CD4-positive, alpha-beta T cell (primary cell): Measurements from ENCODE around the gene TEX48. TPM values are rescaled to one million over a fixed set of nuclear protein-coding genes. Genes with fewer than 3 reads are reported as not detected.

Experiments
- ATAC-seq: fragments of 200-7000 bp; cut with Tn5 transposase; one replicate; pipeline ENCODE4 v1.10.0; 2022; ENCODE audit warnings: mild to moderate bottlenecking; ENCODE audit not compliant: poor library complexity
- CTCF ChIA-PET: fragments of 350-600 bp; sonication (Branson Sonifier 250); formaldehyde crosslinking; loops from one replicate; lab custom pipeline; 2021; ENCODE audit warnings: antibody characterized with exemption, inconsistent platforms; lab: Charles Lee
- POLR2A ChIA-PET: fragments of 350-600 bp; sonication (Branson Sonifier 250); formaldehyde crosslinking; loops from one replicate; lab custom pipeline; 2021; ENCODE audit warnings: antibody characterized with exemption, inconsistent platforms; lab: Charles Lee
- DNase-seq, 14 experiments: peaks; one replicate each; pipeline ENCODE4 v3.0.0-alpha.2; 2013 to 2020; ENCODE audit warnings: mixed read lengths in 2 of 14
- H3K27ac ChIP-seq, 2 donors: one replicate each; pipeline versions ENCODE4 v1.5.1 to v1.7.0; 2013; ENCODE audit warnings: low read length in 2 of 2, low read depth in 1 of 2, mild to moderate bottlenecking in 1 of 2
- H3K27me3 ChIP-seq, 2 experiments: 1 replicate in 1 of 2; 2 replicates in 1 of 2; pipeline versions ENCODE4 v1.6.1 to v1.7.0; 2013; ENCODE audit warnings: low read length in 2 of 2, control low read depth in 1 of 2, mild to moderate bottlenecking in 1 of 2, moderate library complexity in 1 of 2; ENCODE audit not compliant: insufficient read depth in 2 of 2, control insufficient read depth in 1 of 2
- H3K36me3 ChIP-seq: one replicate; pipeline ENCODE4 v1.6.1; 2013; ENCODE audit warnings: low read length, control low read depth; ENCODE audit not compliant: insufficient read depth
- H3K4me1 ChIP-seq: one replicate; pipeline ENCODE4 v1.6.1; 2013; ENCODE audit warnings: low read length, control low read depth; ENCODE audit not compliant: insufficient read depth
- H3K4me3 ChIP-seq: one replicate; pipeline ENCODE4 v1.5.1; 2013; ENCODE audit warnings: mild to moderate bottlenecking, low read length, moderate library complexity
- H3K9me3 ChIP-seq, 2 experiments: 1 replicate in 1 of 2; 2 replicates in 1 of 2; pipeline versions ENCODE4 v1.6.1 to v1.7.0; 2013; ENCODE audit warnings: low read length in 2 of 2, mild to moderate bottlenecking in 2 of 2, control low read depth in 1 of 2, moderate library complexity in 1 of 2; ENCODE audit not compliant: control insufficient read depth in 1 of 2, insufficient read depth in 1 of 2
- H3K27ac Mint-ChIP-seq: one replicate; pipeline ENCODE4 v1.8.0; 2020; ENCODE audit warnings: mixed read lengths
- H3K27me3 Mint-ChIP-seq: one replicate; pipeline ENCODE4 v1.8.0; 2021; ENCODE audit warnings: mixed read lengths
- H3K36me3 Mint-ChIP-seq: one replicate; pipeline ENCODE4 v1.8.0; 2021; ENCODE audit warnings: low read depth, mixed read lengths
- H3K4me1 Mint-ChIP-seq: one replicate; pipeline ENCODE4 v1.8.0; 2021; ENCODE audit warnings: low read depth, mixed read lengths
- H3K4me3 Mint-ChIP-seq: one replicate; pipeline ENCODE4 v1.8.0; 2020; ENCODE audit warnings: mild to moderate bottlenecking, mixed read lengths
- H3K9me3 Mint-ChIP-seq: one replicate; pipeline ENCODE4 v1.8.0; 2020; ENCODE audit warnings: mixed read lengths
- intact Hi-C, 2 experiments: fragments of 100-400 bp; cut with DNase I in 1 of 2; cut with micrococcal nuclease in 1 of 2; formaldehyde crosslinking; loops; one replicate each; pipeline versions ENCODE4 v1.15.1 to v1.9.0; 2023 to 2025; cut with DNase I, micrococcal nuclease
- total RNA-seq, 174 experiments: library from RNA in 2 of 174; stranded (reverse) in 2 of 174; gene quantifications; one replicate each; pipeline ENCODE4 v1.2.3 and lab custom pipeline; 2021 to 2026
- TF ChIP-seq, protein P1 (sequence below): fragments of 200-600 bp; IDR thresholded peaks from one replicate; pipeline ENCODE4 v1.8.0; 2022; ENCODE audit warnings: antibody characterized with exemption, mild to moderate bottlenecking

The TEX48 gene
- total RNA-seq, 2 experiments from 2014 or later: not detected

DNA sequence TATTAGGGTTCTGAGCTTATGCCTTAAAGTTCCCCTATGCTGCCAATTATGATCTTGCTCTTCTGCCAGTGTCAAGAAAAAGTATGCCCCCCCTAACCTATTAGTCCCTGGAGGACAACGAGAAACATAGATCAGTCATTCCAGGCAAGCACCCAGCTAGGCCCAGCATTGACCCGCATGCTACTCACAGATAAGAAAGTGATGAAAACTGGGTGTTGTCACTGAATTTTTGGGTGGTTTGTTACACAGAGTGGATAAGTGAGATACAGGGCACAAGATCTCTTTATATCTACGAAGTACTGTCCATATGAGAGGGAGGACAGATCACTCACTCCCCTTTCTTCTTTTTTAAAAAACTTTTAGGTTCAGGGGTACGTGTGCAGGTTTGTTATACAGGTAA lies 6.4 kb upstream of the TEX48 start:
- Mint-ChIP-seq H3K27ac (no peak overlapping the region), H3K27me3 (no peaks in the 10 kb centered on the region), H3K4me3 (no peak overlapping the region), H3K9me3 (no peaks in the 10 kb centered on the region), H3K4me1 (peaks cover 20% of the 10 kb centered on the region), H3K36me3 (no peaks in the 10 kb centered on the region)
- H3K36me3 ChIP-seq: no peaks in the 10 kb centered on the region
- ATAC-seq (no peak), DNase-seq (no peak)
- POLR2A ChIA-PET: no interaction called here
- H3K27me3 ChIP-seq: no peaks in the 10 kb centered on the region
- no peak overlapping the region for H3K27ac ChIP-seq
- peaks cover 23% of the 10 kb centered on the region for H3K4me1 ChIP-seq
- CTCF ChIA-PET: interaction anchor here (1.4 kb wide), 1 partner anchor 241 kb away, joined by 4 read pairs; no protein-coding TSS in a partner anchor
- no peak overlapping the region for H3K4me3 ChIP-seq
- intact Hi-C loops: loop anchor here in 1 of 2 experiments (10.0 kb wide), 1 partner anchor 1806 kb away; no protein-coding TSS in a partner anchor
- H3K9me3 ChIP-seq: no peaks in the 10 kb centered on the region
- TF ChIP-seq, protein P1, sequence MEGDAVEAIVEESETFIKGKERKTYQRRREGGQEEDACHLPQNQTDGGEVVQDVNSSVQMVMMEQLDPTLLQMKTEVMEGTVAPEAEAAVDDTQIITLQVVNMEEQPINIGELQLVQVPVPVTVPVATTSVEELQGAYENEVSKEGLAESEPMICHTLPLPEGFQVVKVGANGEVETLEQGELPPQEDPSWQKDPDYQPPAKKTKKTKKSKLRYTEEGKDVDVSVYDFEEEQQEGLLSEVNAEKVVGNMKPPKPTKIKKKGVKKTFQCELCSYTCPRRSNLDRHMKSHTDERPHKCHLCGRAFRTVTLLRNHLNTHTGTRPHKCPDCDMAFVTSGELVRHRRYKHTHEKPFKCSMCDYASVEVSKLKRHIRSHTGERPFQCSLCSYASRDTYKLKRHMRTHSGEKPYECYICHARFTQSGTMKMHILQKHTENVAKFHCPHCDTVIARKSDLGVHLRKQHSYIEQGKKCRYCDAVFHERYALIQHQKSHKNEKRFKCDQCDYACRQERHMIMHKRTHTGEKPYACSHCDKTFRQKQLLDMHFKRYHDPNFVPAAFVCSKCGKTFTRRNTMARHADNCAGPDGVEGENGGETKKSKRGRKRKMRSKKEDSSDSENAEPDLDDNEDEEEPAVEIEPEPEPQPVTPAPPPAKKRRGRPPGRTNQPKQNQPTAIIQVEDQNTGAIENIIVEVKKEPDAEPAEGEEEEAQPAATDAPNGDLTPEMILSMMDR: no peak

DNA sequence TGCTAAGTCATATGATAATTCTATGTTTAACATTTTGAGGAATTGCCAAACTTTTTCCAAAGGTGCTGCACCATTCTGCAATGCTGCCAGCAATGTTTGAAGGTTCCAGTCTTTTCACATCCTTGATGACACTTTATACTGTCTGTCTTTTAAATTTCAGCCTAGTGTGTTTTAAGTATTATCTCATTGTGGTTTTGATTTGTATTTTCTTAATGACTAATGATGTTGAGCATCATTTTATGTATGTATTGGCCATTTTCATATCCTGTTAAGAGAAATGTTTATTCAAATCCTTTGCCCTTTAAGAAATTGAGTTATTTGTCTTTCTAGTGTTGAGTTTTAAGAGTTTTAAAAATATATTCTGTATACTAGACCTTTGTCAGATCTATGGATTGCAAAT lies 5.0 kb upstream of the TEX48 start:
- no peaks in the 10 kb centered on the region for H3K27me3 ChIP-seq
- intact Hi-C loops: loop anchor here in 1 of 2 experiments (10.0 kb wide), 1 partner anchor 1808 kb away; no protein-coding TSS in a partner anchor
- no peak for DNase-seq
- Mint-ChIP-seq H3K27me3 (no peaks in the 10 kb centered on the region), H3K4me3 (no peak overlapping the region), H3K4me1 (peaks cover 20% of the 10 kb centered on the region), H3K27ac (no peak overlapping the region), H3K36me3 (no peaks in the 10 kb centered on the region), H3K9me3 (no peaks in the 10 kb centered on the region)
- TF ChIP-seq, protein P1: no peak
- H3K4me3 ChIP-seq: no peak overlapping the region
- ChIA-PET POLR2A (no interaction called here), CTCF (no interaction called here)
- H3K27ac ChIP-seq: no peak overlapping the region
- ATAC-seq: no peak
- H3K9me3 ChIP-seq: no peaks in the 10 kb centered on the region
- H3K4me1 ChIP-seq: peaks cover 24% of the 10 kb centered on the region
- H3K36me3 ChIP-seq: no peaks in the 10 kb centered on the region

DNA sequence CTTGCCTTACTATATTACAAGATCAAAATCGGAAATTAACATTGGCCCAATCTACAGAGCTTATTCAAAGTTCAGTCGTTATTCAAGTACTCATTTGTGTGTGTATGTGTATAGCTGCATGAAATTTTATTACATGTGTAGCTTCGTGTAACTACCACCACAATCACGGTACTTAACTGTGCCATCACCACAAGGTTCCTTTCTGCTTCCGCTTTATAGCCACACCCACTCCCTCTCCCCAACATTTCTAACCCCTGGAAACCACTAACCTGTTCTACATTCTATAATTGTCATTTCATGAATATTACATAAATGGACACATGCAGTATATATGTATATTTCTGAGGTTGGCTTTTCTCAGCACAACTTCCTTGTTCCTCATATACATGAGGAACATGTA lies 4.0 kb upstream of the TEX48 start:
- TF ChIP-seq, protein P1: no peak
- CTCF ChIA-PET: no interaction called here
- POLR2A ChIA-PET: interaction anchor here (1.2 kb wide), 1 partner anchor 49 kb away, joined by 5 read pairs; no protein-coding TSS in a partner anchor
- Histone ChIP-seq H3K36me3 (no peaks in the 10 kb centered on the region), H3K27ac (no peak overlapping the region), H3K4me1 (peaks cover 19% of the 10 kb centered on the region), H3K4me3 (no peak overlapping the region), H3K27me3 (no peaks in the 10 kb centered on the region), H3K9me3 (no peaks in the 10 kb centered on the region)
- Mint-ChIP-seq H3K4me3 (no peak overlapping the region), H3K36me3 (no peaks in the 10 kb centered on the region), H3K27ac (no peak overlapping the region), H3K27me3 (no peaks in the 10 kb centered on the region), H3K9me3 (no peaks in the 10 kb centered on the region), H3K4me1 (peaks cover 15% of the 10 kb centered on the region)
- intact Hi-C loops: loop anchor here in 1 of 2 experiments (10.0 kb wide), 1 partner anchor 1809 kb away; no protein-coding TSS in a partner anchor
- DNase-seq (peak in 4 of 14 experiments; percentile 22 to 58 (median 48)), ATAC-seq (peak; percentile 27)
